Stimulated activated CD4-positive, alpha-beta T cell treated with anti-CD3 and anti-CD28 coated beads, Interleukin-2, amount 100 ng/mL, for 4 hours (primary cell): ENCODE data around the gene STAB1.

ENCODE experiments used
- DNase-seq: peaks from one replicate; pipeline ENCODE4 v3.0.0-alpha.2; 2020; ENCODE audit warnings: low read depth

The STAB1 gene, protein sequence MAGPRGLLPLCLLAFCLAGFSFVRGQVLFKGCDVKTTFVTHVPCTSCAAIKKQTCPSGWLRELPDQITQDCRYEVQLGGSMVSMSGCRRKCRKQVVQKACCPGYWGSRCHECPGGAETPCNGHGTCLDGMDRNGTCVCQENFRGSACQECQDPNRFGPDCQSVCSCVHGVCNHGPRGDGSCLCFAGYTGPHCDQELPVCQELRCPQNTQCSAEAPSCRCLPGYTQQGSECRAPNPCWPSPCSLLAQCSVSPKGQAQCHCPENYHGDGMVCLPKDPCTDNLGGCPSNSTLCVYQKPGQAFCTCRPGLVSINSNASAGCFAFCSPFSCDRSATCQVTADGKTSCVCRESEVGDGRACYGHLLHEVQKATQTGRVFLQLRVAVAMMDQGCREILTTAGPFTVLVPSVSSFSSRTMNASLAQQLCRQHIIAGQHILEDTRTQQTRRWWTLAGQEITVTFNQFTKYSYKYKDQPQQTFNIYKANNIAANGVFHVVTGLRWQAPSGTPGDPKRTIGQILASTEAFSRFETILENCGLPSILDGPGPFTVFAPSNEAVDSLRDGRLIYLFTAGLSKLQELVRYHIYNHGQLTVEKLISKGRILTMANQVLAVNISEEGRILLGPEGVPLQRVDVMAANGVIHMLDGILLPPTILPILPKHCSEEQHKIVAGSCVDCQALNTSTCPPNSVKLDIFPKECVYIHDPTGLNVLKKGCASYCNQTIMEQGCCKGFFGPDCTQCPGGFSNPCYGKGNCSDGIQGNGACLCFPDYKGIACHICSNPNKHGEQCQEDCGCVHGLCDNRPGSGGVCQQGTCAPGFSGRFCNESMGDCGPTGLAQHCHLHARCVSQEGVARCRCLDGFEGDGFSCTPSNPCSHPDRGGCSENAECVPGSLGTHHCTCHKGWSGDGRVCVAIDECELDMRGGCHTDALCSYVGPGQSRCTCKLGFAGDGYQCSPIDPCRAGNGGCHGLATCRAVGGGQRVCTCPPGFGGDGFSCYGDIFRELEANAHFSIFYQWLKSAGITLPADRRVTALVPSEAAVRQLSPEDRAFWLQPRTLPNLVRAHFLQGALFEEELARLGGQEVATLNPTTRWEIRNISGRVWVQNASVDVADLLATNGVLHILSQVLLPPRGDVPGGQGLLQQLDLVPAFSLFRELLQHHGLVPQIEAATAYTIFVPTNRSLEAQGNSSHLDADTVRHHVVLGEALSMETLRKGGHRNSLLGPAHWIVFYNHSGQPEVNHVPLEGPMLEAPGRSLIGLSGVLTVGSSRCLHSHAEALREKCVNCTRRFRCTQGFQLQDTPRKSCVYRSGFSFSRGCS (N-terminal part only)

DNA sequence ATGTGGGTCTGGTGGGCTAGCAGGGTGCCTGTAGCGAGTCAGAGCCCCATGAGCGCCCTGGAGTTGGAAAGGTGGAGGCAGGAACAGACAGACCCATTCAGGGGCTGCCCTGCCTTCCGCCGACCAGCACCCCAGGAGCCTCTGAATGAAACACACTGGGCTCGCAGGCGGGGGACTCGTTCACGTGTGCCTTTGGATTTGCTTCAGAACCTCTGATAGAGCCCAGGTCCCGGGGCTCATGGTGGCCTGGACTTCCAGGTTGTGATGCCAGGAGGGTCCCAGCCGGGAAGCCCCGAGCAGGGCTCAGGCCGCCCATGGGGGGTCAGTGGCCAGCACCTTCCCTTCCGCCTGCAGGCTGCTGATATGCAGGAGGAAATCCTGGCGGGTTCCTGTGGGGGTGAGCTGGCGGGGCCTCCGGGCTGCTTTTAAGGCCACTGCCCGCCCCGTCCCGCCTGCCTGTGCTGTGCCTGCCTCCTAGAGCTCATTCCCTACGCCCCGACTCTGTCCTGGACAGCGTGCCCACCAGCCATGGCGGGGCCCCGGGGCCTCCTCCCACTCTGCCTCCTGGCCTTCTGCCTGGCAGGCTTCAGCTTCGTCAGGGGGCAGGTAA lies at the start of gene STAB1:
TSS of gene STAB1 (plus strand) at position 453 of the 610 bp plus-strand sequence. CDS start at position 529, 76 bp downstream.
- DNase-seq: no peak

DNA sequence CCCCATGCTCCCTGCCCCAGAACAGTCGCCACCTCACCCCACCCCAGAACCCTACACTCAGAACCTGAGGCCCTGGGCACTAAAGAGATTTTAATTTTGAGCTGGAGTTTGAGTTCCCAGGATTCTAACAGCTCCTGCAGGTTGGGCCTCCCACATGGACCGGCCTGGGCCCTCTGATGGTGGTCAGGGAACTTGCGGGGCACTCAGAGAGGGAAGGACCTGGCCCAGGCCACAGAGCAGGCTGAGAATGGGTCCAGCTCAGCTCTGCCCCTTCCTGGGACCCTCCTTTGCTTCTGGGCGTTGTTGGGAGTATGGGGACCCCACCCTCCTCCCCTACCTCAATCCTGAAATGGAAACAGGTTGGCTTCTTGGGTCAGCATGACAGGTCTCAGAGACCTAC lies 49.1 kb upstream of the STAB1 start:
- DNase-seq: no peak

DNA sequence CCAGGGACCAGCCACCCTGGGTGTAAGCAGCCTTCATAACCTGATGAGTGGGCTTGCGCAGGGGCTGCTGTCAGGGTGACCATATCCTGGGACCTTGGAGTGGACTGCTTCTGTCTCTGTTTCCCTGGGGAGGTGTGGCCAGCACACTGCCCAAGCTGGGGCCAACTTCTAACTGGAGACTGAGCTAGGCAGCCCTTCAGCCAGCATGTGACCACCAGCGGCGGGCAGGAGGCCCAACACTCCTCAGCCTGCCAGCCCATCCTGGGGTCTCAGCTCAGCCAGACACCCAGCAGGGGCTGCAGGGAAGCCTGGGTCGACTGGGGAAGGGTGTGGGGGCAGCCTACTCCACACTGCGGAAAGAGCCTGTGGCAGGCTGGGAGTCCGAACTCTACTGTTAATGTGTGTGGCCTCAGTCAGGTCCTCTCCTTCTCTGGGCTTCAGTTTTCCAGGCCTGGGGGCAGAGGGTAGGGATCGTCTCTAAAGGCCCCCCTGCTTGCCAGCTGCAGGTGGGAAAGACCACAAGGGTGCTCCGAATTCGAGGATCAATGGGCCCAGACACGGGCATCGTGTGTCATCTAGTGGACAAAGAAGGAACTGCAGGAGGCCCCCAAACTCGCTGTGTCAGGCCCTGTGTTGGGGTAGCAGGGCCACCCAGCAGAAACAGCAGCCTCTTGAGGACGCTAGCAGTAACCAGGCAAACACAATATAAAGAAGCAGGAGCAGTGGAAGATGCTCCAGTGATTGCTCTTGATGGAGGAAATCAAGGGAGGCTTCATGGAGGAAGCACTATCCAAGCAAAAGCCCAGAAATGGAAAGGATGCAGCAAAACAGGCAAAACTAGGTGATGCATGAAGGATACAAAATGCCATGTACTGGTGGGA lies 48.3 kb upstream of the STAB1 start:
- peak; percentile 45 for DNase-seq

DNA sequence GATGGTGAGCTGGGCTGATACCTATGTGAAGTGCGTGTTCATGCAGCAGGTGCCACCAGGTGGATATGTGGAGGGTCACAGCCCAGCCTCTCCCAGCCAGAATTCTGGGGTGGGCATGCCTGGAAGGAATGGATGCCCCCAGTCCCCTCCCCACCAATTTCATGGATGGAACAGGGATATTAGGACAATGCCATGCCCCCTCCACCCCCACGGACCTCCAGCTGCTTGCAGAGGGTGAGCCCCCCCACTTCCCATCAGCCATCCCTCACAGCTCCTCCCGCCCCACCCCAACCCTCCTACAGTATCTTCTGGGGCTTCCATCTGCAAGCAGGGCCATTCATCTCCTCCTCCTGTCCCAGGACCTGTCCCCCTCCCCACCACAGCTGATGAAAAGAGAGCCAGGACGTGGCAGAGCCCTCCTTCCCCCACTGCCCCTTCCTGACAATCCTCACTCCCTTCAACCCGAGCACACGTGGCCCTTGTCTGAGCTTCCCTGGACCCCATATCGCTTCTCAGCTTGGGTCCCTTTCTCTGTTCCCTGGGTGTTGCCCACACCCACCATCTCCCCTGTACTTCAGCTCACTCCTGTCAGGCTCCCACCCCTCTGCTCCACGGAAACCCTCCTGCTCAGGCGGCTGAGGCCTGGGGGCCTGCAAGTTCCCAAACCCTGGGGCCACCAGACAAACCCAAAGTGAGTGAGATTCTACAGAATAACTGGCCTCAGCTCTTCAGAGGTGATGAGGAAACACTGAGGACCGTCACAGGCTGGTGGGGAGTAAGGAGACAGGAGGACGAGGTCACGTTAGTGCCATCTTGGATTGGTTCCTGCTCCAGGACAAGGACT lies 47.4 kb upstream of the STAB1 start:
- DNase-seq: no peak

DNA sequence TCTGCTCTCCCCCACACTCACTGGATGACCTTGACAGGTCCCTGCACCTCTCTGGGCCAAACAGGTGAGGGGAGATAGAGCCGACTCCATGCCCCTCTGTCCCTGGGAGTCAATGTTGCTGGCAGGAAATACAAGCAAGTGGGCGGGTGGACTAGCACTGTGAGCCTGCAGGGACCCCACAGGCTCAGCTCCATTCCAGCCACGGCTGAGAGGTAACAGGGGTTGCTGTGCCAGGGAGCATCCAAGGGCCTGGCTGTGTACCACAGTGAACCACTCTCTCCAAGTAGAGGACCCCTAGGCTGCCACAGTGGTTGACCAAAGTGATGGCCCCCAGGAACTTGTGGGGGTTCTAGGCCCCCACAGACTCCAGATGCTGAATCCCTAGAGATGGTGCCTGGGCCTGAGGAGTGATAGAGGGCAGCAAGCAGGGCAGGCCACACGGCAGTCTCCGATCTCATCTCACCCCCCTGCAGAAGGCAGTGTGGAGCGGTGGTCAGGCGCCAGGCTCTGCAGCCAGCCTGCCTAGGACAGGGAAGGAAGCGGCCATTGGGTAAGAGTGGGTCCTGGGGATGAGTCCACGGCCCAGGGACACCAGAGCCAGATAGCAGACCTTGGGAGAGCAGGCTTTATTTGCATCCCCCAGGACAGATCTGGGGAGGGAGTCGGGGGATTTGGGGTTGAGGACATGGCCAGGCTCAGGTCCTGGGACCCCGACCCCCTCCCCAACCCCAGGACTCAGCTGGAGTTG lies 44.5 kb upstream of the STAB1 start:
- DNase-seq: no peak

DNA sequence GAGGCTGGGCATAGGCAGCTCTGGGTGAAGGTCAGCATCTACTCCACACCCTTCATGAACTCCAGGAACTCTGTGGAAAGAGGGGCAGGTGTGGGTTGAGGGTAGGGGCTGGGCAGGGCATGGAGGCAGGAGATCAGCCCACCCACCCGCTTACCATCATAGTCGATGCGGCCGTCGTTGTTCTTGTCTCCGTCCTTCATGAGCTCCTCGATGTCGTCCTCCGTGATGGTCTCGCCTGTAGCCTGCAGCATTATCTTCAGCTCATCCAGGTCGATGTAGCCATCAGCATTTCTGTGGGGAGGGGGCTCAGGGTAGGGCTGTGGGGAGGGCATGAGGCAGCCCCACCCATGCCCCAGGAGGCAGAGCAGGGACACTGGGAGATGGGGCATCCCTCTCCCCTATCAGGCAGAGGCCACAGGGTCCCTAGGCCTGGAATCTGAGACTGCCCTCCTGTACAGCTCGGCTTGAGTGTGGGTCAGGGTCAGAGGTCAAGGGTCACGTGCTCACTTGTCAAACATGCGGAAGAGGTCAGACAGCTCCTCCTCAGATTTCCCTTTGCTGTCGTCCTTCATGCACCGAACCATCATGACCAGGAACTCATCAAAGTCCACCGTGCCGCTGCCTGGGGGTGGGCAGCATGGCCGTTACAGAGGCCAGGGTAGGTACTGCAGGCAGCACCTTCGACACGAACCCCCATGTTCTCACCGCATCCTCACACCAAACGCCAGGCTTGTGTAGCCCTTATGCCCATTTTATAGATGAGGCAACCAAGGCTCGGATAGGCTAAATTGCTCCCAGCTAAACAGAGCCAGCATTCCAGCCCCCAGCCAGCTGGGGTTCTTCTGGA lies 43.7 kb upstream of the STAB1 start:
- DNase-seq: no peak

DNA sequence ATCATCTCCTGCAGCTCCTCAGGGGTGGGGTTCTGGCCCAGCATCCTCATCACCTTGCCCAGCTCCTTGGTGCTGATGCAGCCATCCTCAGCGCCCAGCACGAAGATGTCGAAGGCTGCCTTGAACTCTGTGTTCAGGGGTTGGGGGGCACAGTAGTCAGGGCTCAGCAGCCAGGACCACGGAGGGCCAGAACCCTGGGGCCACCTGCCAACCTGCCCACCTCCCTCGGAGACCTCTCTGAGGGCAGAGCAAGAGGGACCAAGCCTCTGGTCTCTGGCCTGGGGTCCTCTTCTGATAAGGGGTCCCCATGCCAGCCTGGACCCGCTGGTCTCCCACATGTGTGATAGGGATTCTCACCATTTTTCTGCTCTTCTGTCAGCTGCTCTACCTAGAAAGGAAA lies 43.0 kb upstream of the STAB1 start:
- DNase-seq: no peak

DNA sequence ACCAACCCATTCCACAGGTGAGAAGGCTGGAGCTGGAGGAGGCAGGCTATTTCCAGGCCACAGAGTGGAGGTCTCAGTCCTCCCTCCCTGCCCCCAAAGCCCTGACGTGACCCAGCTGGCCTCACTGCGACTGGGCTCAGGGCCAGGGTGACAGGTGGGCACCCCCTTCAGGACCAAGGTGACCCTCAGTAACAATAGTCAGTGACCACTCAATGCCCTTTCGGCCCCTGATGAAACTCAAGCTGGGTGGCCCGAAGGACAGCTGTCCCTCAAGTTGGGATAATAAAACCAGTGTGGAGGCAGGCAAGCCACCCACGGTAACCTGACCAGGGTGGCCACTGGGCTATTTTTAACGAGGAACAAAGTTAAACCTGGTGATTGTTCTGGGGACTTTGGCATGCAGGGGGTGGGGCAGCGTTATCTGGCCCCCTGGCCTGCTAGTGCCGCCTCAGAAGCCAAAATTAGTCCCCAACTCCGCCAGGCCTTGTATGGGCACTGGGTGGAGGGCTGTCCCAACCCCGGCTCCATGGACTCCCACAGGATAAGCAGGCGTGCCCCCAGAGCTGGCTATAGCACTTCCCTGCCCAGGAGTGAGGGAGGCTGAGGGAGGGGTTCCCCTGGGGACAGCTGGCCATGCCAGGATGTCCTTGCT lies 42.4 kb upstream of the STAB1 start:
- no peak for DNase-seq

DNA sequence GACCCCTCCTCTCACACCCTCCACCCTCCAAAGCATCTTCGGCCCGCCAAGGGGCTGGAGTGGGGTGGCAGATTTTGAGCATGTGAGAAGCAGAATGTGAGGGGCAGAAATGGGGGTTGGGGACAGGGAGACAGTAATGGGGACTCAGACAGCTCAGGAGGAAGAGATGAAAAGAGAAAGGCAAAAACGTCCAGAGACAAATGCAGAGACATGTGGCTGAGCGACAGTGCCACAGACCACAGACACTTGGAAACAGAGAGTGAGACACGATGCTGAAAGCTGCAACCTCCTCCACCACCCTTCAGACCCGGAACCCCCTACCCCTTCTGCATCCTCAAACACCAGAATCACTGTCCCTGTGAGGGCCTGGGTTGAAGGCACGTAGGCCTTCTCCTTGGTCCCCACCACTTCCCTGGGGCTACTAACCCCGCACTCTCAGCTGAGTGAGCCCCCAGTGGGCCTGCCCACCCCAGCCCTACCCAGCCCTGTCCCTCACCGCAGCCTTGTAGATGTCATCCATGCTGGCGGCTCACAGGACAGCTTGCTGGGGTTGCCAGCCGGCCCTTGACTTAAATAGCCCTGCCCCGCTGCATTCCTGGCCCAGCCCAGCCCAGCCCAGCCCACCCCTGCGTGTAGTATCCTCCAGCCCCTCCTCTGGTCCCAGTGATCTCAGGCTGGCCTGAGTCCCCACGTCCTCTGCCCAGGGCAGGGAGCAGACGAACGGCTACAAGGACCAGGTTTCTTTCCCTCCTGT lies 41.5 kb upstream of the STAB1 start, which contains the start of gene TNNC1:
TSS of gene TNNC1 (minus strand) at position 546 of the 754 bp plus-strand sequence. CDS start at position 520, 26 bp downstream.
- DNase-seq: no peak

DNA sequence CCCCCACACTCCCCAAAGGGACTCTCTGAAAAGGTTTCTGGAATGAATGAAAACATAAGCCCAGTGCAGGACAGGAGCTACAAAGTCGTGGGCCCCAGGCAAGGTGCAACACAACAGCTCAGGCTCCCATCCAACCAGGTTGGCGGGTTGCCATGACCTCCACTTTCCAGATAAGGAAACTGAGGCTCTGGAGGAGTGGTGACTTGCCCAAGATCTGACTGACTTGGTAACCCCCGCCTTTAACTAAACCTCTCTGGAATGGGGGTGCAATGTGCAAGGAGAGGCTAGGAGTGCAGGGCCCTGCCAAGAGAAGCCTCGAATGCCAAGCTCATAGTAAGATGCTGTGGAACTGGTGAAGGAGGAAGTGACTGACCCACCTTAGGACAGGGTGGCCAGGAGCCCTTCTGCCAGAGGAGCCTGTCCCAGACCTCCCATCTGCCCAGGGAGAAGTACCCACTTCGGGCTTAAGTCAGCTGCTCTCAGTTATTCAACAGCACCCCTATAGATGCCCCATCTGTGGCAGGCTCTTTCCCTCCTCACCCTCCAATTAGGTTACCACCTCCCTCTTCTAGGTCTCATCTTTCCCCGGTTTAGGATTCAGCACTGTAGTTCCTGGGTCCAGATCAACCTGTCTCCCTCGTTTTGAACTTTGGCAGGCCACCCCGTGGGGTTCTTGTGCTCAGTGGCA lies 40.7 kb upstream of the STAB1 start:
- no peak for DNase-seq

DNA sequence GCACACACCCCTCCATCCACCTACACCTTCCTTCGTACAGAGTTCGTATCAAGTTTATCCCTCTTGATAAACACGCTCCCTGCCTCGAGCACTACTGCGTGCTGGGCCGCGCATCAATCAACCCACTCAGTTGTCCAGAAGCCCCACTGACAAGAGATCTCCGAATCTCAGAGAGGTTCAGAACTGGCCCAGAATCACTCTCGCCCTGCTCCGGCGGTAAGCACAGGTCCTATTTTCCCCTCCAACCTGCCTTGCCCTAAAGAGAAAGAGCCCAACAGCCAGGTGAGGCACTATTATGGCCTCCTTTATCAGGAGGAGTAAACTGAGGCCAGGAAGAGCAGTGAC lies 40.2 kb upstream of the STAB1 start:
- no peak for DNase-seq

DNA sequence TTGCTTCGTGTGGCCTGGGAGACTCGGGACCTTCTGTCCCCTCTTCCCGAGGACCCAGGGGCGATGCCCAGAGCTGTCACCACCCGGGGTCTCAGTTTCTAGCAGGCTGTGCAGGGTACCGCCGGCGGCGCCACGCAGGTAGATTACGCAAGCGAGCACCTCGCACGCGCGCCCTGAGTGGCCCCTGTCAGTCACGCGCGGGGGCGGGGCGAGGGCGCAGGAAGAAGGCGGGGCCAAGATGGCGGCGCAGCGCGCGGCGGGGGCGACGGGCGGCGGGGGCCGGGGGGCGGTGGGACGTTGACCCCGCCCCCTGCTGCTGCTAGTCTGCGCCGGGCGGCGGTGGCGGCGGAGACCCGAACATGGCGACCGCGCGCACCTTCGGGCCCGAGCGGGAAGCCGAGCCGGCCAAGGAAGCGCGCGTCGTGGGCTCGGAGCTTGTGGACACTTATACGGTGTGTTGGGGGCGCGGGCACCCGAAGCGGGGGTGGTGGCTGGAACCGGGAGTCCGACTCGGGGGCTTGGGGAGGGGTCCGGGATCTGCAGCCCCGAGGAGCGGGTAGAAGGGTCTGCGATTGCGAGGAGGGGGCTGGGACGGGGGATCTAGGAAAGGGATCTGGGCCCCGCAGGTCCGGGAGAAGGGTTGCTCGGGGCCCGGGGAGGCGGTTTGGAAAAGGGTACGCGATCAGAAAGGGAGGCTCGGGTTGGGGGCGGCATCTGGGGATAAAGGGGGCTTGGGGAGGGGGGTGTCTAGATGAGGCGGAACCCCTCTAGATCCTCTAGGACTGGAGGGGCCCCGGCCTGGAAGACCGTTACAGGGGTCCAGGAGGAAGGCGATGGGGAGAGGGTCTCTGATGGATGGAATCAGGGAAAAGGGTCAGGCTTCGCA lies 39.6 kb upstream of the STAB1 start, which contains the start of gene NISCH:
TSS of gene NISCH (plus strand) at position 322 of the 886 bp plus-strand sequence. CDS start at position 360, 38 bp downstream.
- peak; percentile 95 for DNase-seq

DNA sequence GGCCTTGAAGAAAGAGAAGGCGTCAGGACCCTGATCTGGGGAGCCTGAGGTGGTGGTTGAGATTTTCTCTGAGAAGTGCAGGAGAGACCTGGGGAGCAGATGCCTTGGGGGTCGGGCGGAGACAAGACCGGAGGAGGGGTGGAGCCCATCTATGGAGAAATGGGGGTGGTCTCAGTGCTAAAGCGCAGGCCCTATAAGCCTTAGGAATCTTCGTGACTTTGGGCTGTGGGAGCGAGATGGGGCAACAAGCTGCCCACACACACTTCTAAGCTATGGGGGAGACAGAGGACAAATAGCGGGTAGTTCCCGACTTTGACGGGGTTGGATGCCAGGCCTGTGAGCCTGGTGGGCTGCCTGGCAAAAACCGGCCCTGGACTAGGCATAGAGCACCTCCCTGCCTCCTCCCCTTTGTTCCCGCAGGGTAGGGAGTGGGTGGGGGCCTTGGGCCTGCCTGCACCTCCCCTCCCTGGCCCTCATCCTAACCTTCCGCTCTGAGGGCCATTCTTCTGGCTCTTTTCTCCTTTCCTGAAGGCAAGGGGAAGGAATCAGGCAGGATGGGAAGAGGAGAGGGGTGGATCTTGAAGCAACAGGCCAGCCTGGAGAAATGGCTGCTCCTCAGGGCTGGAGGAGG lies 38.9 kb upstream of the STAB1 start:
- DNase-seq: no peak

DNA sequence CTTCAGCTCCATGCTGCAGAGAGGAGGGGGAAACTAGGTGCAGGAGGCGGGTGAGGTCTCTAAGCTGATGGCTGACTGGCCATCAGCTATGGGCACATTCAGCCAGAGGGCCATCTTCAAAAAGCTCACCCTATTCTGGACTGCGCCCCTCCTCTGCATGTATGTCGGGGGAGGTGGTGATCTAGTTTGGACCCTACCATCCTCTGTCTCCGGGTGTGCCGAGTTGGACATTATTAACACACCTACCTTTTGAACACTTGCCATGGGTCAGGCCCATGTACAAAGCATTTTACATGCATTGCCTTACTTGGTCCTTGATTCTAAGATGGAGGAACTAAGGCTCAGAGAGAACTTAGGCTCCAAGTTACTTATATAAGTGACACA lies 38.3 kb upstream of the STAB1 start:
- no peak for DNase-seq
